ENCODE results near the gene PTS.

PTS gene

DNA sequence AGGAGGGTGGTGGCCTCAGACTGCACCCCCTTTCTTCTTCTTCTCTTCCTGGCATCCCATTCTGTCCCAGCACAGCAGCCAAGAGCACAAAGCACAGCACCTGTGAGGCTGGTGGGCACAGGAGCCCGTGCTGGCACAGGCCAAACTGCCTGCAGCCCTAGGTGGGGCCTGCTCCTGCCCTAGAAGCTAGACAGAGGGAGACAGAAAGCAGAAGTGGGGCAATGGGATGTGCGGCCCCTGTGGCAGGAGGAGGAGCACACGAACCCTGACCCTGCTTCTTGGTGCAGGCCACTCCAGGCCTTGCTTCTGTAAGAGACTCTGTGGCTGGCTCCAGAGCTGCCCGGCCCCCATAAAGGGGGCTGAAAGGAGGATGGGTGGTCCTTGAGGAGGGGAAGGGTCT is 3.9 kb upstream of the PTS start:
- DNase-seq (ENCODE audit: low read depth) = no peak

DNA sequence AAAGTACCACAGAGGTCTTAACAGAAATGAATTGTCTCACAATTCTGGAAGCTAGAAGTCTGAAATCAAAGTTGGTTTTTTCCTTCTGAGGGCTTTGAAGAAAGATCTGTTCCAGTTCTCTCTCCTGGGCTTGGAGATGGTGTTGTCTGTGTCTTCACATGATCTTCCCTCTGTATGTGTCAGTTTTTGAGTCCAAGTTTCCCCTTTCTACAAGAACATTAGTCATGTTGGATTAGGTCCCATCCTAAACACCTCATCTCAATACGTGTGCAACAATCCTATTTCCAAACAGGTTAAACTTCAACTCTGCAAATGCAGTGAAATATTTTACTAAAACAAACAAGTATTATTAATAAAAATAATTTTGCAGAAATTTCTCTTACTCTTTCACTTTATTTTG is 3.1 kb upstream of the PTS start:
- no peak for DNase-seq (ENCODE audit: low read depth)

DNA sequence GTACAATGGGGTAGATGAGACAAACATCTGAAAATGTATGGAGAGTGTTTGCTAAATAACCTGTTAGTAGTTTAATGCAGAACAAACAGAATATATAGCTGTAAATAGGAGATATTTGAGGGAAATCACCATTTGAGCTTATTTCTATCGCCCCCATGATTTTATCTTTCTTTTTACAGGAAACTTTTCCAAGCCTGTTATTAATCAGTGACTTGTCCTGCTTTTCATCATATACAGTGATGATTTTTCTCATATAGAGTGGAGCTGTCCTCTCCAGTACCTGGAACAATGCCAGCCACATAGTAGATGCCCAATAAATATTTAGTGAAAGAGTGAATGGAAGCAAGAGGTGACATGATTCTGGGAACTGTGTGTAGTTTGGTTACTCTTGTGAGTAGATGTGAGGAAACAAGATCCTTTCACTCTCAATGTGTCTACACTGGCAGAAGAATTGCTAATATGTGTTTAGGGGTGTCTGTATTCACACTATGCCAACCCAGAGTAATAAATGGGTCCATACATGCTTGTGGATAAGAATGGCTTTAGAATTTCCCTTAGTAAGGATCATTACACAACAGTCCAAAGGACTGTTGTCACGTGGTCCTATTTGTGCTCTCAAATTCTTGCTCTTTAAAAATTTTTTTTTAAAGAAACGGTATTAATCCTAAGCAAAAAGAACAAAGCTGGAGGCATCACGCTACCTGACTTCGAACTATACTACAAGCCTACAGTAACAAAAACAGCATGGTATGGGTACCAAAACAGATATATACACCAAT is 2.3 kb upstream of the PTS start:
- DNase-seq (ENCODE audit: low read depth) = no peak

DNA sequence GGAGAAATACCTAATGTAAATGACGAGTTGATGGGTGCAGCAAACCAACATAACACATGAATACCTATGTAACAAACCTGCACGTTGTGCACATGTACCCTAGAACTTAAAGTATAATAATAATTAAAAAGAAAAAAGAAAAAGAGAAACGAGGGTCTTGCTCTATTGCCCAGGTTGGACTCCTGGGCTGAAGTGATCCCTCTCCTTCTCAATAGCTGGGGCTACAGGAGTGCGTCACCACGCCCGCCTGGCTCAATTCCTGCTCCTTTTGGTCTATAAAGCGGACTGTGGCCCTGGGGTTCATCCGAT is 521 bp upstream of the PTS start:
- no peak for DNase-seq (ENCODE audit: low read depth)

DNA sequence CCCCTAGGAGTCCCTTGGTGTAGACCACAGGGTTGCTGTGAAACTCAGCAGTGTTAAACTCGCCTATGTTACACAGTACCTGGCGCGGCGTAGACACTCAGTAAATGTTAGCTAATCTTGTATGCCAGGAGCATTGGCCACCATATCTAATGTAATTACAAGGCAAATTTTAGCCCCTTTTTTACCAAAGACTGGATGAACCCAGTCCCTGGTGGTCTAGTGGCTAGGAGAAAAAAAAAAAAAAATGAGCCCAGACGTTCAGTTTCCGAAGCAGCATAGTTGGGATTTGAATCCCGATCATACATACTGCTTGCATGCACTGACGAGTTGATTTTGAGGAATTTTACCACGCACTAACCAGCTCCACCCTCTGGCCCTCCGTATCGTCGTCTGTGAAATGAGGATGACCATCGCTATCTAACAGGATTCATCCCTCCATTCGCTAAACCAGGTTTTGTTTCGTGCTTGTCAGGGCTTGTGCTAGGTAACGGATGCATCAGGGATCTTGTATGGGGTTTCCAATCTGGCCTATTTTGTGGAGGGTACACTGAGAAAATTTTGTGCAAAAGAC is 688 bp downstream of the PTS start:
- DNase-seq (ENCODE audit: low read depth) = no peak

DNA sequence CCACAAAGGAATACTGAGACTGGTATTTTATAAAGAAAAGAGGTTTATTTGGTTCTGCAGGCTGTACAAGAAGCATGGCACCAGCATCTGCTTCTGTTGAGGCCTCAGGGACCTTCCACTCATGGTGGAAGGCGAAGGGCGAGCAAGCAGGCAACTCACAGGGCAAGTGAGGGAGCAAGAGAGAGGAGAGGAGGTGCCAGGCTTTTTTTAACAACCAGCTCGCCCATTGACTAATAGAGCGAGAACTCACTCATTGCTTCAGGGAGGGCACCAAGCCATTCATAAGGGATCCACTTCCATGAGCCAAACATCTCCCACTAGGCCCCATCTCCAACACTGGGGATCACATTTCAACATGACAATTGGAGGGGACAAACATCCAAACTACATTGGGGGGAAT is 1.2 kb downstream of the PTS start:
- no peak for DNase-seq (ENCODE audit: low read depth)

DNA sequence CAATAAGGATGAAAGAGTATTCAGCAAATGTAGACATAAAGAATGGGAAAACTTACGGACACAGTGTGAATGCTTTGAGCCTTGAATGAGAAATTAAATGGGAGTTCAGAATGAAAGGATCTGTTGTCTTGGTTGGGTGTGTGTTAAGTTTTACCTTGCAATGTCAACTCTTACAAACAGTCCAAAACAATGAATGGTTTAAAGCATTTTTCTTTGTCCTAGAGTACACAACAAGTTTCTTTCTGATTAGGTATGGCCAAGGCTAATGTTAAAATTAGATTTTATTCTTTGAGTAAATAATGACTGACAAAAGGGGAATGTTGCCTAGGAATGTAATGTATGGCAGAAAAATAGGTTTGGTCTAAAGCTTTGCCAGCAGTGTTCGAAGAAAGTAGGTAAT is 2.5 kb downstream of the PTS start:
- no peak for DNase-seq (ENCODE audit: low read depth)

DNA sequence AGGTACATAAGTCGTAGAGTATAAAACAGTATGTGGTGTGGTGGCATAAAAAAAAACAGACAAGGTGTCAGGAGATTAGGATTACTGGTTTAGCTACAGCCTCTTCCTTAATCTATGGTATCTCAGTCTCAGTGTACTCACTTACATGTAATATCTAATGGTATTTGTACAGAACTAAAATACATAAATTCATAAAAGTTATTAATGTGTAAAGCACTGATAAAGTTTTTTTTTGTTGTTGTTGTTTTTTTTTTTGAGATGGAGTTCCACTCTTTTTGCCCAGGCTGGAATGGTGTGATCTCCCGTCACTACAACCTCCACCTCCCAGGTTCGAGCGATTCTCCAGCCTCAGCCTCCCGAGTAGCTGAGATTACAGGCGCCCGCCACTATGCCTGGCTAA is 2.9 kb downstream of the PTS start:
- DNase-seq (ENCODE audit: low read depth) = no peak

DNA sequence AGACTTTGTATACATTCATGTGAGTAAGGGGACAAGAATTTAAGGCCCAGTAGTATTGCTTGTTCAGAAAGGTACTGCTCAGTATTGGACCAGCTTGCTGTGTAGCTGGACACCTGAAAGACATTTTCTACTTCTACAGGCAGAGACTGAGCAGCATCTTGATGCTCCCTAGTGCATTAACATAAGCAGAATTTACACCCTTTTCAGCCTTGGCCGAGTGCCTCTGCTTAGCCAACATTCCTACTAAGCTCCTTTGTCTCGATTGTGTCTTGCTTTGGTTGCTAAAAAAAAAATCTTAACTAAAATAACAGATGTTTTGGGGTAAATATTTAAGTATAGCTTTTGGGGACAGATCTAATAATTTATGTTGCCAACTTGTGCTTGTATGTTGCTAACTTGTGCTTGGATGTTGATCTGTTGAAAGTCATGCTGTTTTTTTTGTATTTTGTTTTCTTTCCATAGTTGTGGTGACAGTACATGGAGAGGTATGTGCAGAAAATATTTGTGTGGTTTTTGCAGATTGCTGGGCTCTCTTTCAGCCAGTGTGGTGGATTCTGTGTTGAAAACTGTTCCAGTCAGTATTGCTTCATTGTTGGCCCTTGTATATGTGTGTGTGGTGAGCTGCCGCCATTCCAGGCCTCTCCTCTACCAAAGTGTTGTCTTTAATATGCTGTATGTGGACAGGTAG is 3.7 kb downstream of the PTS start:
- no peak for DNase-seq (ENCODE audit: low read depth)

DNA sequence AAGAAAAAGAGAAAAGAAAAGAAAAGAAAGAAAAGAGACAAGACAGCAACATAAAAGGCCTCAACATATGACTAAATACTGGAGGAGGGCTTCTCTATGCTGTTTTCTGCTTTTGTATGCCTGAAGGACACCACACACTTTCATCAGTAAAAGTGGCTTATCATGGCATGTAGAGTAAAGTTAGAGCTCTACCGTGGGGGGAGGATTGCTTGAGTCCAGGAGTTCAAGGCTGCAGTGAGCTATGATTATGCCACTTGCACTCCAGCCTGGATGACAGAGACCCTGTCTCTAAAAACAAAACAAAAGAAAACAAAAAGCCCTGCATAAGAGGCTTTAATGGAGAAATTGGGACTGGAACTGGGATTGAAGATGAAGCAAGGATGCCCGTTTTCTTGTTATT is 5.7 kb downstream of the PTS start:
- DNase-seq (ENCODE audit: low read depth) = no peak

DNA sequence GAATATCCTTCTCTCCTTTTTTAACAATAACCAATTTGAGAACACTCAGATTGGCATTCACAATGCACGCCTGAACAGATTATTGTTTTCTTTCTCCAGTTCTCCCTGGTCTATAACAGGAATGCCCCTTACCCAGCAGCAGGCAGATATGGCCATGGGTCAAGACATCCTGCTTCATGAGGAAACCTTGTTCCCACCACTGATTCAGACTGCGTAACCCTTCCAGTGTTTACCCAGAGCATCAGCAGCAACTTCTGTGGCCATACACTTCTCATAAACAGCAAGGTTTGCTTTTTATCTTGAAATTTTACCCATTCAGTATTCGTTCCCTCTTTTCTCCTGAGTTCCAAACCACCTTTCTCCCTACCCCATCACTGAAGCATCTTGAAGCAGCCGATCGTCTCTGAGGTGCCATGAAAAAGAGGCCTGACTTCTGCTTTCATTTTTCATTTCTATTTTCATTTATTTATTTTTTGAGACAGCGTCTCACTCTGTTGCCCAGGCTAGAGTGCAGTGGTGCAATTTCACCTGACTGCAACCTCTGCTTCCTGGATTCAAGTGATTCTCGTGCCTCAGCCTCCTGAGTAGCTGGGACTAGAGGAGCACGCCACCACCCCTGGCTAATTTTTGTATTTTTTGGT is 9.6 kb downstream of the PTS start:
- no peak for DNase-seq (ENCODE audit: low read depth)

DNA sequence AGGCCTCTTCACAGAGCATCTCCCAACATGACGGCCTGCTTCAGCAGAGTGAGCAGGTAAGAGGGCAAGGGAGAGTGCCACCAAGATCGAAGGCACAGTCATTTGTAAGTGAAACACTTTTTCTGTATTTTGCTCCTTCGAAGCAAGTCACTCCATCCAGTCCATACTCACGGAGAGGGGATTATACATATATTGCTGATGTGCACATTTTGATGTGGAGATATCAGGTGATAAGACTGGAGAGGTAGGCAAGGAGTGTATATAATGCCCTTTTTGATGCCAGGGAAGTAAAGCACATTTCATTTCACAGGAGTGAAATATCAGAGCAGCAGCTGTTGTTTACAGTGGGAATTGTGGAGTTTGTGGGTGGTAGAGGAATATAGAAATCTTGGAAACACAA is 11.2 kb downstream of the PTS start:
- no peak for DNase-seq (ENCODE audit: low read depth)

DNA sequence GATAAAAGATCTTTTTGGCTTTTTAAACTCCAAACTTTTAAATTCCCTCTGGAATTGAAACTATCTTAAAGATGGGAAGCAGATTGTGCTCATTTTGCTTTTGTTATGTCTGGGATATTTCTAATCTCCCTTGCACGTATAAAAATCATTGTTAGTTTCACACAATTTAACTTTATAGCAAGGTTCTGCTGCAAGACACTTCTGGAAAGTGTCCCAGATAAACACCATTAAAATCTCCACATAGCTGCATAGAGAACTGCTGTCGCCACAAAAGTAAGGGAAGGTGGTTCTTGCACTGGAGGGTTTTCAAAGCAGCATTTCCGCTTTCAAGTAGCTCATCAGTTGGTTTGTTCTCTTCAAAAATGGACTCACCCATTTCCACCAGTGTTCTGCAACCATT is 11.8 kb downstream of the PTS start:
- DNase-seq (ENCODE audit: low read depth) = no peak

DNA sequence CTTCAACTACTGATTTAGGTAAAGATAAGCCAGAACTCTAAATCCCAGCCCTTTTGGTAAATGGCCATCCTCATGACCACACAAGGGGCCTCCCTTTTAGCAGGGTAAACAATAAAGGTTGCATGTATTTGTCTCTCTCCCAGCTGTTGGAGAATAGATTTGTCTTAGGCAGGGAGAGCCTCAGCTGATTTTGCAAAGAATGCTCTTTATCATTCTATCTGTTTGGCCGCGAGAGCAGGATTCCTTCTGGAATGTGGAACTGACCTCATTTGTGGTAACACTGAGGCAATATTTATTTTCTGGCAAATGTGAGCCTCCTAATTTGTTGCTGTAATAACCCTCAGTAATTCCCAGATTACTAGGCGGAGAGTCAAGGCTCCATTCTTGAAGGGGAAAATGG is 15.3 kb downstream of the PTS start:
- no peak for DNase-seq (ENCODE audit: low read depth)

DNA sequence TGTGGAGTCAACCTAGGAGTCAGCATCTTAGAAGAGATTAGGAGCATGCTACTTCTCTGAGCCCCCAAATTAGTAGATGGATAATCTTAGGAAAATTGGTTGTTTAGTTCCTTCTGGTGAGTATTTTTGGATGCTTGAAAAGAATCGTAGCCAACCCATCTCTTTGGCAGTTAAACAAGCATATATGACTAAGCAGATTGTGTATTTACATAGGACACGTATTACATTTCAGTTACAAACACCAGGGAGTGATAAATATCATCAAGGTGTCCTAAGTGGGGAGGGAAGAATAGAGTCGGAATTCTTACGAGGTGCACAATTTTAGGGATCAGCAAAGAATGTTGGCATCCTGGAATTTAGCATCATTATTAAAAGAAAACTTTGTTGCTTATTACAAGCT is 21.0 kb downstream of the PTS start:
- DNase-seq (ENCODE audit: low read depth) = no peak

DNA sequence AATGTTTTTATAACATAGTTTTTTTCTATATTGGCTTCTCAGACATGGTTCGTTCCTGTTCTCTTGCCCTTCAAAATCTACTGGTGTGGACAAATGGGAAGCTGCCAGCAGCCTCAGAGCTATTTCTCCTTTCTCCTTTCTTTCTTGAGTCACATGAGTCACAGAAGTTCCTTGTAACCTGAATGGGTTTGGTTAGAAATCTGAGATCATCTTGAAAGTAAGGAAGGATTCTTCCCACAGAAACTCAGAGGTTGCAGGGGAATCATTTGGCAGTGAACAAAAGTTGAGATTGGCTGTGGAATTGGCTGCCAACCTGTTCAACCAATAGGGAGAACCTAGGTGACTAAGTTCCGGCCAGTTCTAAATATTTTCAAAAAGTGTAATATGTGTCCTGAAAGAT is 22.0 kb downstream of the PTS start:
- no peak for DNase-seq (ENCODE audit: low read depth)

DNA sequence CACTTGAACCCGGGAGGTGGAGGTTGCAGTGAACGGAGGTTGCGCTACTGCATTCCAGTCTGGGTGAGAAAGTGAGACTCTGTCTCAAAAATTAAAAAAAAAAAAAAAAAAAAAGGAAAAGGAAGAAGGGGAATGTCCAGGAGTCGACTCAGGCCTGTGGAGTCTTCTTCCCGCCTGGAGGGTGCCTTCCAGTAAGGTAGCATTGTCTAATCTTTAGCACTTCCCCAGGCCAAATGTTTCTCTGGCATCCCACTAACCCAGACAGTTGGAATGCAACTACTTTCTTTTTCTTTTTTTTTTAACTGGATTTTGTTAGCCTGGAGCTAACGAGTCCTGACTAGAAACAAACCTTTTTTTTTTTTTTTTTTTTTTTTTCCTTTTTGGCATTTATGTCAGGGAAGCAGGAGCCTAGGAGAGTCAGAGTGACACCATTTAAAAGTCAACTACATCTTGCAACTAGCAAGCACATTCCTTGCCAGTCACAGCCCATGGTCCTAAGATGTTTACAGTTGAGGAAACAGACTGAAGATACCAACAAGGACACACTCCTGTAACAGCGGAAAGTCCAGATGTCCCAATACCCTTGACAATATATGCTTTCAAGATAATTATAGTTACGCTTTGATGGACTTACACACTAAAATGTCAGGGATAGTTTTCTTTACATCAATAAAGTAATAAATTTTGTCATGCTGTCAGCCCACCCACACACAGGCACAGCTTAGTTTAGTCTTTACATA is 23.8 kb downstream of the PTS start:
- DNase-seq (ENCODE audit: low read depth) = no peak

DNA sequence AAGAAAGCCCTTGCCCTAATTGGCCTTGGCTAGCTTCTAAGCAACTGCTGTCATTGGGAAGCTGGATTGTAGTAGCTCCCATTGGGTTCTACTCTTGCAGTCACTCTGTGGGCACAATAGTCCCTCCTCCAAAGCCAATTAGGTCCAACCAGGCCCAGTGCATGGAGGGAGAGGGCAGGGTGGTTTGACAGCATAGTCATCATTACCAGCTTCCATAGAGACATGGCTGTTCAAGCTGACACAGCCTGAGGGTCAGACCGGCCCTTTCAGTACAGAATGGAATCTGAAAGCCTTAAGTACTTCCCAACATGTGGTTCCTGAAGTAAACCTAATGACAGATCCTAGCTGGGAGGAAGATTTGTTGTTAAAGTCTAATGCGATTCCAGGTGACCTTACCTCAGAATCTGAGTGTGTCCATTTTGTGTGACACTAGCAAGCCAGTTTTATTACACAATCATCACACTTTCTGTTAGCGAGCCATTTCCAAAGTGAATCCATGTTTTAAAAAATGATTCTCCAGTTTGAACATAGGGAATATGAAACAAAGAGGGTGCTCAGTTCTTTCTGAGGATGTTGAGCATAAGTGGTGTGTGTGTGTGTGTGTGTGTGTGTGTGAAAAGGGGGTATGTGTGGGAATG is 27.5 kb downstream of the PTS start:
- no peak for DNase-seq (ENCODE audit: low read depth)

DNA sequence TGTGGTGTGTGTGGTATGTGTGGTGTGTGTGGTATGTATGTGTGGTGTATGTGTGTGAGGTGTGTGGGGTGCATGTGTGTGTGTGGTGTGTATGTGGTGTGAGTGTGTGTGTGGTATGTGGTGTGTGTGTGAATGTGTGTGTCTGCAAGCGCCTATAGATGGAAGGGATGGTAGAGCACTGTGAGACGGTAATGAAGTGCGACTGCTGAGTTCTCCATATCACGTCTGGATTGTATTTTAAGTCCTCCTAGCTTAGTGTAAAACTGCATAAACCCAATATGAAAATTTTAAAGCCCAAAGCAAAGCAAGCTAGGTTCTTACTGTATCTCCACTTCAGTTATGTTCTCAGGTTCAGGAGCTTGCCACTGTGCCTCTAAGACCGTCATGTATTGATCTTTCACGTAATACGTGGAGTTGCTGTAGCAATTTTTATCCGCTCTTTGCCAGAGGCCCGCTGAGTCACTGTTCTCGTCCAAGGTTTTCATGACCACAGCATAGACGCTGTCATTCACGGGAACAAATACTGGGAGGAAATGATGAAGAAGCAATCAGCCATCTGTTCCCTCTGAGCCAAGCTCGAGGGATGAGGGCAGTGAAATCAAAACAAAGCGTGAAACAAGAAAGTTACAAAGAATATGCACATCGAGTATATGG is 29.0 kb downstream of the PTS start:
- DNase-seq (ENCODE audit: low read depth) = no peak

DNA sequence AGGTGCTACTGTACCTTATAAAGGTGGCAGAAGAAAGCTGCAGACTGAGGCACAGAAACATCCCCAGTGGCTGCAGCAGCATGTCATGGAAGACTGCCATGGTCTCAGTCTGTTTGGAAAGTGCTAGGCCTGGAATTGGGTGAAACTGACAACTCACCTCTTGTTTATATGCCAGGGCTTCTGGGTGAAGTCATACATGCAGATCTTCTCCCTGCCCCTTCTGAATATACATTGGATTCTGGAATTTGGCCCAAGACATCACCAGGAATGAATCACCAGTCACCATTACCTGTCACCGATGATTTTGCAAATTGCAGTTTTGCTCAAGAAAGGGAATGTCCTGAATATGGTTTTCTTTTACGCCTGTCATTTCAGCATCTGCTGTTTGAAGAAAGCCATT is 34.3 kb downstream of the PTS start, which contains the start of gene PLET1:
Gene PLET1 (minus strand): TSS at position 371 of the 400 bp plus-strand sequence. CDS start 271 bp downstream, at position 100.
- no peak for DNase-seq (ENCODE audit: low read depth)

DNA sequence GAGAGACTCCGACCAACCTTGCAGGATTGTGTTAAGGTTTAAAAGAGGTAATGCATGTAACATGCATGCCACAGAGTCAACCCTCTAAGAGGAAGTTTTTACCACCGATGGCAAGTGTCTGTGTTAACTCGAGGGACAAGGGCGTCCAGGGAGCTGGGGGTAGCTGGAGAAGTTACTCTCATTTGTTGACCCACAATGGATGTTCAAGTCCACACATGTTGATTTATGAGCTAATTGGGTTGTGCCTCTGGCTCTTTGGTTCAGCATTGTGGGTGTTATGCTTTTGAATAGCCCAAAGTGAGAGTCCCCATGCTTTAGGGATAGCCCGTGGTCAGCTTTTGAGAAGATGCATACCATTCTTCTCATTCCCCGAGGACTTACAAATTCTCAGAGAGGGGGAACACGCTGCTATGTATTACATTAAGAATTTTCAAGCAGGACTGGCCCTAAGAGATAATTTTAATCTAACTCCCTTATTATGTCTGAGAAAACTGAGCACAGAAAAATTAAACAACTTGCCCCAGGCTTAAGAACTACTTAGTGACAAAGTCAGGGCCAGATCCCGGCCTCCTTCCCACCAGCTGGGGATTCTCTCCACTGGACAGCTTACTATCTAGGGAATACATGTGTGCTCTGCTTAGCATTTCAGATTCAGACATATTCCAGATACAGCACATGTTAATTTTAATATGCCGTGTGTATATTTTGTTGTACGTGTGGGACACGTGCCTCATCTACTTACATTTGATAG is 39.6 kb downstream of the PTS start:
- DNase-seq (ENCODE audit: low read depth) = no peak

All from activated T-cell treated with anti-CD3 and anti-CD28 coated beads for 1 hour (primary cell).